ENCODE results near the gene RXFP3.

RXFP3 gene

GRCh38 chr5:33938507-33938796 is 2.3 kb downstream of the RXFP3 start:
- H3K9me3 ChIP-seq (ENCODE audit: control insufficient read depth, insufficient read depth, low read depth, low read length): no peaks in the 10 kb centered on the region
- H3K4me3 ChIP-seq (ENCODE audit: low read depth, low read length): no peak overlapping the region
- H3K36me3 ChIP-seq (ENCODE audit: control insufficient read depth in 2 of 2, insufficient read depth in 1 of 2, low read length in 2 of 2): no peaks in the 10 kb centered on the region
- no peaks in the 10 kb centered on the region for H3K4me1 ChIP-seq (ENCODE audit: control insufficient read depth, insufficient read depth, low read length)
- POLR2A ChIA-PET: no interaction called here
- CTCF ChIA-PET: interaction anchor here (0.8 kb wide), 1 partner anchor 46 kb away, joined by 3 read pairs; the partner anchor contains the start of gene ADAMTS12
- no peak for TF ChIP-seq ZFP41 (tag by site-specific recombination; IDR thresholded peaks at IDR 0.05; ENCODE audit: borderline replicate concordance)
- TF ChIP-seq MEIS1 (CRISPR knock-in tag; IDR thresholded peaks at IDR 0.05; ENCODE audit: borderline replicate concordance): no peak
- TF ChIP-seq ZNF292 (tag by site-specific recombination; IDR thresholded peaks at IDR 0.05; ENCODE audit: borderline replicate concordance, low read depth): no peak
- no peak for TF ChIP-seq ZNF677 (tag by site-specific recombination; IDR thresholded peaks at IDR 0.05)
- TF ChIP-seq ATF2 (tag by site-specific recombination; IDR thresholded peaks at IDR 0.05; ENCODE audit: low read depth): no peak
- TF ChIP-seq OSR2 (tag by site-specific recombination; IDR thresholded peaks at IDR 0.05): no peak
- TF ChIP-seq ZNF280D (tag by site-specific recombination; IDR thresholded peaks at IDR 0.05): no peak
- no peak for TF ChIP-seq GLIS1 (tag by site-specific recombination; IDR thresholded peaks at IDR 0.05)
- no peak for TF ChIP-seq ZNF473 (tag by site-specific recombination; IDR thresholded peaks at IDR 0.05)
- TF ChIP-seq ZNF785 (tag by site-specific recombination; IDR thresholded peaks at IDR 0.05): no peak
- TF ChIP-seq ZNF280C (tag by site-specific recombination; IDR thresholded peaks at IDR 0.05): no peak
- TF ChIP-seq ZBTB49 (tag by site-specific recombination; IDR thresholded peaks at IDR 0.05; ENCODE audit: low read depth): no peak
- no peak overlapping the region for H3K27ac ChIP-seq (ENCODE audit: extremely low read depth, low read depth, low read length)

- Histone ChIP-seq H3K27ac (ENCODE audit: extremely low read depth, low read depth, low read length) (no peak overlapping the region), H3K36me3 (ENCODE audit: control insufficient read depth in 2 of 2, insufficient read depth in 1 of 2, low read length in 2 of 2) (no peaks in the 10 kb centered on the region), H3K9me3 (ENCODE audit: control insufficient read depth, insufficient read depth, low read depth, low read length) (no peaks in the 10 kb centered on the region), H3K4me1 (ENCODE audit: control insufficient read depth, insufficient read depth, low read length) (no peaks in the 10 kb centered on the region), H3K4me3 (ENCODE audit: low read depth, low read length) (no peak overlapping the region)
- POLR2A ChIA-PET: no interaction called here
- CTCF ChIA-PET: interaction anchor here (0.8 kb wide), 1 partner anchor 47 kb away, joined by 3 read pairs; the partner anchor contains the start of gene ADAMTS12
- TF ChIP-seq ZNF510 (tag by site-specific recombination; IDR thresholded peaks at IDR 0.05; ENCODE audit: insufficient replicate concordance) (no peak), ZBTB49 (tag by site-specific recombination; IDR thresholded peaks at IDR 0.05; ENCODE audit: low read depth) (no peak), ZNF654 (tag by site-specific recombination; IDR thresholded peaks at IDR 0.05; ENCODE audit: low read depth) (no peak), TCF7L2 (IDR thresholded peaks at IDR 0.05; ENCODE audit: borderline replicate concordance, low read depth, low read length) (no peak), GLIS1 (tag by site-specific recombination; IDR thresholded peaks at IDR 0.05) (no peak), ZNF501 (tag by site-specific recombination; IDR thresholded peaks at IDR 0.05) (no peak), ZNF10 (tag by site-specific recombination; IDR thresholded peaks at IDR 0.05) (no peak), ZBTB10 (tag by site-specific recombination; IDR thresholded peaks at IDR 0.05) (no peak), ZNF366 (tag by site-specific recombination; conservative IDR thresholded peaks at IDR 0.05) (no peak), ZNF664 (tag by site-specific recombination; IDR thresholded peaks at IDR 0.05) (no peak), HOXA7 (CRISPR knock-in tag; IDR thresholded peaks at IDR 0.05; ENCODE audit: borderline replicate concordance) (no peak)
Measured at GRCh38 chr5:33938881-33939280, 2.7 kb downstream of the RXFP3 start.
